Esophagus squamous epithelium (tissue), 5 donors: ENCODE measurements around the gene PIH1D1. TPM values are rescaled to one million over a fixed set of nuclear protein-coding genes. Genes with fewer than 3 reads are reported as not detected.

Experiments
- DNase-seq: peaks from one replicate; lab custom pipeline; 2025; lab: John Stamatoyannopoulos, UW
- H3K27ac ChIP-seq, 4 donors: fragments of 200-600 bp; sonication (generic); one replicate each; pipeline ENCODE4 v1.5.1; 2016 to 2019; ENCODE audit warnings: mild to moderate bottlenecking in 1 of 4
- H3K27me3 ChIP-seq, 4 donors: fragments of 200-600 bp; sonication (generic); 1 replicate in 3 of 4; 2 replicates in 1 of 4; pipeline versions ENCODE4 v1.5.1 to v1.6.0; 2017 to 2021; ENCODE audit warnings: antibody characterized with exemption in 1 of 4
- H3K36me3 ChIP-seq, 3 donors: fragments of 200-600 bp; sonication (generic); one replicate each; pipeline ENCODE4 v1.5.1; 2016 to 2019
- H3K4me1 ChIP-seq, 3 donors: fragments of 200-600 bp; sonication (generic); one replicate each; pipeline ENCODE4 v1.5.1; 2017 to 2019
- H3K4me3 ChIP-seq, 4 donors: fragments of 200-600 bp; sonication (generic); 1 replicate in 3 of 4; 2 replicates in 1 of 4; pipeline ENCODE4 v1.5.1; 2016 to 2019; ENCODE audit warnings: mild to moderate bottlenecking in 2 of 4, moderate library complexity in 1 of 4
- H3K9me3 ChIP-seq, 3 donors: fragments of 200-600 bp; sonication (generic); one replicate each; pipeline ENCODE4 v1.5.1; 2016 to 2019
- CTCF ChIP-seq, 6 experiments: fragments of 450-650 bp in 4 of 6; fragments of 200-600 bp in 2 of 6; sonication (generic) in 2 of 6; IDR thresholded peaks; one replicate each; pipeline ENCODE4 v1.5.1; 2016 to 2019; ENCODE audit warnings: antibody characterized with exemption in 6 of 6, mild to moderate bottlenecking in 4 of 6, moderate library complexity in 4 of 6
- POLR2A ChIP-seq, 4 donors: fragments of 450-650 bp; IDR thresholded peaks; one replicate each; pipeline ENCODE4 v1.6.1; 2017; ENCODE audit warnings: antibody characterized with exemption in 4 of 4, mild to moderate bottlenecking in 4 of 4, moderate library complexity in 3 of 4
- WGBS, 2 donors: methylation state at CpG; one replicate each; pipeline ENCODE4 v1.1.5; 2018; 5-methylcytosine and 5-hydroxymethylcytosine counted together
- intact Hi-C: fragments of 100-400 bp; cut with DNase I; formaldehyde crosslinking; loops from one replicate; pipeline ENCODE4 v1.15.0; 2022
- total RNA-seq, 4 donors: library from RNA; depleted of rRNA; stranded (reverse); fragments of >200 nt; gene quantifications; one replicate each; pipeline ENCODE4 v1.1.0, GENCODE V29; 2016
- donor health status: DM: yes; HTN: yes; CAD: no.

PIH1D1 gene
- total RNA-seq, 4 donors from 2014 or later, result 54.4 to 91.2 (median 67.2) TPM

GRCh38 chr19:49428547-49429451 lies 22.8 kb downstream of the PIH1D1 start:
- H3K27ac ChIP-seq, result no peak overlapping the region
- no peaks in the 10 kb centered on the region for H3K9me3 ChIP-seq
- peaks cover 11 to 24% (median 11%) of the 10 kb centered on the region in 3 donors for H3K4me1 ChIP-seq
- H3K4me3 ChIP-seq, result peak overlapping the region in 3 of 4 donors; percentile 21 to 49 (median 26)
- H3K36me3 ChIP-seq, result no peaks in the 10 kb centered on the region
- TF ChIP-seq CTCF (IDR thresholded peaks at IDR 0.05), result no peak
- no peak for TF ChIP-seq POLR2A (IDR thresholded peaks at IDR 0.05)
- peaks cover 23 to 100% (median 58%) of the 10 kb centered on the region in 4 donors for H3K27me3 ChIP-seq
- intact Hi-C loops, result no loop called here
- 10 to 17% methylated on average over 2 to 20 of the region's 29 CpGs for WGBS, 2 donors
- no peak for DNase-seq

- Histone ChIP-seq H3K27me3 (peaks cover 30 to 100% (median 61%) of the 10 kb centered on the region in 4 donors), H3K9me3 (no peaks in the 10 kb centered on the region), H3K4me1 (peaks cover 15 to 32% (median 18%) of the 10 kb centered on the region in 3 donors), H3K36me3 (no peaks in the 10 kb centered on the region), H3K4me3 (peak overlapping the region in 3 of 4 donors; percentile 21 to 49 (median 26)), H3K27ac (no peak overlapping the region)
- DNase-seq, result no peak
- WGBS, 2 donors, result 9% methylated on average over 16 of the region's 45 CpGs; no CpG with 5 or more reads in 1 of the 2 donors
- intact Hi-C loops, result no loop called here
- TF ChIP-seq POLR2A (IDR thresholded peaks at IDR 0.05), result no peak
Observed at GRCh38 chr19:49427855-49428546, 23.6 kb downstream of the PIH1D1 start.

DNA sequence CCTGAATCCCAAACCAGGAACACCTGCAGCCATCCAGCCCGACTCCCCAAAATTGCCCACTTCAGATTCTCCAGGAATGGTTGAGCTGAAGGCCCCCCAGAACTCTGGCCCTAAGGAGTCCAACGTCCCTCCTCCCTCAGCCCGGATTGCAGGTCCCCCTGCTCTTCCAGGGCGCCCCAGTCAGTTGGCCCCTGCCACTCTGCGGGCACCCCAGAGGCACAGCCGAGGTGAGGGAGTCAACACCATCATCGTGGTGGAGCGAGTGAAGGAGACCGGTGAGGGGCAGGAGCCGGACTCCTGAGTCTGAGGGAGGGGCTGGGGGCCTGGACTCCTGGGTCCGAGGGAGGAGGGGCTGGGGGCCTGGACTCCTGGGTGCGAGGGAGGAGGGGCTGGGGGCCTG lies 24.3 kb downstream of the PIH1D1 start:
- TF ChIP-seq POLR2A (IDR thresholded peaks at IDR 0.05) (no peak), CTCF (IDR thresholded peaks at IDR 0.05) (no peak)
- peaks cover 22 to 33% (median 24%) of the 10 kb centered on the region in 3 donors for H3K4me1 ChIP-seq
- WGBS, 2 donors, result no CpG with 5 or more reads among the region's 12 CpGs
- H3K4me3 ChIP-seq, result no peak overlapping the region
- DNase-seq, result no peak
- peaks cover 25 to 100% (median 63%) of the 10 kb centered on the region in 4 donors for H3K27me3 ChIP-seq
- no peaks in the 10 kb centered on the region for H3K36me3 ChIP-seq
- H3K27ac ChIP-seq, result no peak overlapping the region
- intact Hi-C loops, result no loop called here
- no peaks in the 10 kb centered on the region for H3K9me3 ChIP-seq

DNA sequence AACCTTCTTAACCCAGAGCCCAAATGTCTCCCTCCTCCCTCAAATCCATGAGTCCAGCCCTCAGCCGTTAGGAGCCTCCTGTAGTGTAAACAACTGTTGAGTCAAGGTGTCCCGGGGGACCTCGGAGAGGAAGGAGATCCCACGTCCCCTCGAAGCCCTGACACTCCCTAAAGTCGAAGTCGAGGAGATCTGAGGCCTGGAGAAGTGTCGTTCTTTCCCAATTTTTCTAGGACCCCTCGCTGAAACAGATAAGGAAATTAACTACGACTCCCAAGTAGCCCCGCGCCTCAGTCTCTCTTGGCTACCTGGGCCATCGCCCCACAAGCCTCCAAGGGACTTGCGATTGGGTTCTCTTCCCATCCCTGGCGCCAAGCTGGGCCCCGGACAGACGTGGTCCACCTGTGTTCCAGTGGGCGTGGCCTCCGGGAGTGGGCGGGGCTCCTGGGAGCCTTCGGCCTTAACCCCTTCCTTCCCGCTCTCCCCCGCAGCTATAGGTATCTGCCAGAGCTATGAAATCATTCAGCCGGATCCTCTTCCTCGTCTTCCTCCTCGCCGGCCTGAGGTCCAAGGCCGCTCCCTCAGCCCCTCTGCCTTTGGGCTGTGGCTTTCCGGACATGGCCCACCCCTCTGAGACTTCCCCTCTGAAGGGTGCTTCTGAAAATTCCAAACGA lies 25.6 kb downstream of the PIH1D1 start:
- Histone ChIP-seq H3K9me3 (no peaks in the 10 kb centered on the region), H3K4me1 (peaks cover 29 to 42% (median 31%) of the 10 kb centered on the region in 3 donors), H3K36me3 (no peaks in the 10 kb centered on the region), H3K27me3 (peaks cover 25 to 100% (median 70%) of the 10 kb centered on the region in 4 donors), H3K27ac (no peak overlapping the region), H3K4me3 (no peak overlapping the region)
- WGBS, 2 donors, result 4 to 6% methylated on average over 21 to 28 of the region's 30 CpGs
- no peak for DNase-seq
- TF ChIP-seq POLR2A (IDR thresholded peaks at IDR 0.05) (no peak), CTCF (IDR thresholded peaks at IDR 0.05) (no peak)
- intact Hi-C loops, result no loop called here

GRCh38 chr19:49425178-49425577 lies 26.4 kb downstream of the PIH1D1 start, which contains the start of gene GFY:
Gene GFY, plus strand, starts transcription at chr19:49425388. Its CDS starts 1,043 bp downstream, at chr19:49426431.
- H3K27me3 ChIP-seq, result peaks cover 25 to 100% (median 72%) of the 10 kb centered on the region in 4 donors
- no peak within 1 kb of the TSS for H3K27ac ChIP-seq
- TF ChIP-seq CTCF (IDR thresholded peaks at IDR 0.05) (no peak), POLR2A (IDR thresholded peaks at IDR 0.05) (no peak)
- peaks cover 29 to 49% (median 35%) of the 10 kb centered on the region in 3 donors for H3K4me1 ChIP-seq
- no peak for DNase-seq
- intact Hi-C loops, result no loop called here
- WGBS, 2 donors, result 41 to 58% methylated on average over 6 to 7 of the region's 7 CpGs
- no peaks in the 10 kb centered on the region for H3K36me3 ChIP-seq
- H3K4me3 ChIP-seq, result no peak within 1 kb of the TSS
- H3K9me3 ChIP-seq, result no peaks in the 10 kb centered on the region
